GM12872 (cell line): ENCODE results near the gene GRN.

Experiments
- TF ChIP-seq, protein P1 (sequence below): IDR thresholded peaks from 3 replicates; pipeline ENCODE4 v1.5.1; 2011; ENCODE audit warnings: low read depth, mild to moderate bottlenecking, low read length, moderate library complexity; ENCODE audit not compliant: insufficient read depth

GRN gene

GRCh38 chr17:44362949-44363612, 18.0 kb downstream of the GRN start:
- TF ChIP-seq, protein P1, sequence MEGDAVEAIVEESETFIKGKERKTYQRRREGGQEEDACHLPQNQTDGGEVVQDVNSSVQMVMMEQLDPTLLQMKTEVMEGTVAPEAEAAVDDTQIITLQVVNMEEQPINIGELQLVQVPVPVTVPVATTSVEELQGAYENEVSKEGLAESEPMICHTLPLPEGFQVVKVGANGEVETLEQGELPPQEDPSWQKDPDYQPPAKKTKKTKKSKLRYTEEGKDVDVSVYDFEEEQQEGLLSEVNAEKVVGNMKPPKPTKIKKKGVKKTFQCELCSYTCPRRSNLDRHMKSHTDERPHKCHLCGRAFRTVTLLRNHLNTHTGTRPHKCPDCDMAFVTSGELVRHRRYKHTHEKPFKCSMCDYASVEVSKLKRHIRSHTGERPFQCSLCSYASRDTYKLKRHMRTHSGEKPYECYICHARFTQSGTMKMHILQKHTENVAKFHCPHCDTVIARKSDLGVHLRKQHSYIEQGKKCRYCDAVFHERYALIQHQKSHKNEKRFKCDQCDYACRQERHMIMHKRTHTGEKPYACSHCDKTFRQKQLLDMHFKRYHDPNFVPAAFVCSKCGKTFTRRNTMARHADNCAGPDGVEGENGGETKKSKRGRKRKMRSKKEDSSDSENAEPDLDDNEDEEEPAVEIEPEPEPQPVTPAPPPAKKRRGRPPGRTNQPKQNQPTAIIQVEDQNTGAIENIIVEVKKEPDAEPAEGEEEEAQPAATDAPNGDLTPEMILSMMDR = no peak

GRCh38 chr17:44363613-44364159, 18.6 kb downstream of the GRN start, which contains the start of gene FAM171A2:
TSS of gene FAM171A2 (minus strand) at chr17:44363853. CDS start at chr17:44363714, 139 bp downstream.
- TF ChIP-seq, protein P1 = peak; percentile 62; the same call in 2 of the 3 replicates

GRCh38 chr17:44367231-44367979, 22.3 kb downstream of the GRN start:
- TF ChIP-seq, protein P1 = no peak

DNA sequence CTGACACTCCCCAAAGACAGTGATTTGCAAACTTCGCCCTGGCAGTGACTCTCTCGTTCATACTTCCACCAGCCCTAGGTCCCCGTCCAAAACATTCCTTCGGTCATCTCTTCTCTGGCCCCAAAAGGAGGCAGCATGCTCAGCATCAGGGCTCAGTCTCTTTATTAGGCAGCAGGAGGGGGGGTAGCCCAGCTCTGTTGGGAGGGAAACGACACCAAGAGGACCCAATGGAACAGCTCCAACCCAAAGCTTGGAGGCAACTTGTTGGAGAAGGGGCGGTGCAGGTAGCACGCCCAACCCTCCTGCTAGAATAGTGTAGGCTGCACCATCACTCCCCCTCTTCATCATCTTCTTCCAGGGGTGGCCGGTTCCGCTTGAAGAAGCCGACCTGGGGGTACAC, 26.9 kb downstream of the GRN start:
- TF ChIP-seq, protein P1 = no peak

- TF ChIP-seq, protein P1 = no peak
These were observed 29.4 kb downstream of the GRN start for GRCh38 chr17:44374306-44375195.

GRCh38 chr17:44375196-44376017, 30.3 kb downstream of the GRN start:
- TF ChIP-seq, protein P1 = no peak
